ENCODE data around the gene JPH4.
"Not testable (repeated sequence)": the region's sequence is repeated elsewhere in the genome, so short reads cannot be mapped to it uniquely, and the experiment has no call there.

The JPH4 gene

DNA sequence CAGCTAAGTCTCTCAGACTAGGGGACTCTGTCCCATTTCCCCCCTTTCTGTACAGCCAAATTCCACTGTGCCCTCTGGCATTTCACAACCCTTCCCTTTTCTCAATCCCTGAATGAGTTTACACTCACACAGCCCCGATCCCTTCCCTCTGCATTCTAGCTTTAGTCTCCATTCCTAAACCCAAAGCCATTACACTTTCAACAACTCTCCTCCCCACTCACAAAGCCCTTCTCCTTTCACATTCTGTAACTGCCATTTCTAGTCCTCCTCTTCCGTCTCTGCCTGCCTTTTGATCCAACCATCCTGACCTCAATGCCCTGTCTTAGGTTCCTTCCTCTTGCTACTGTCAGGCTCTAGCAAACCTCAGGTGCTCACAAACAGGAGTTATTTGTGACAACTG lies 30.7 kb downstream of the JPH4 start:
- no peak for DNase-seq (ENCODE audit: low read depth)

DNA sequence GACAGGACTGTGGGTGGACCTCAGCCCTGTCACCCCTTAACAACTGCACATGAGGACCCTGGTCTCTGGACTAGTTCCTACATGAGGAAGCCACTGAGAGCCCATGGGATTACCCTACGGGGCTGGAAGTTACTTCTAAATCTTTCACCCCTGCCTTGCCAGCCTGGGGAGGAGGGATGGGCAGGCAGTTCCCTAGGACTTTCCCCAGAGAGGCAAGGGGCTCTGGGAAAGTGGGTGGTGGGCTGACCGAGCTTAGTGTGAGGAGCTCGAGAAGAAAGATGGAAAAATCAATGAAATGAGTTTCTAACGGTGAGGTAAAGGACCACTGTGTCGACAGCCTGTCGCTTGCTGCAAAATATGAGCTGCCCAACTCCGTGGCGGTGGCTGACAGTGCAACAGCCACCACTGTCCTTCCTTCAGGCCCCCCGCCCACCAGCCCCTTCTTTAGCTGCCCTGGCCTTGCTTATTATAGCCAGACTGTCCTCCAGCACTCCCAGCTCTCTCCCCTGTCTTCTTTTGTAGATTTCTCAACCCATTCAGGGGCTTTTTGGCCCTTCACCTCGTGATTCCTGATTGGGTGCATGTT lies 32.0 kb downstream of the JPH4 start:
- no peak for DNase-seq (ENCODE audit: low read depth)

DNA sequence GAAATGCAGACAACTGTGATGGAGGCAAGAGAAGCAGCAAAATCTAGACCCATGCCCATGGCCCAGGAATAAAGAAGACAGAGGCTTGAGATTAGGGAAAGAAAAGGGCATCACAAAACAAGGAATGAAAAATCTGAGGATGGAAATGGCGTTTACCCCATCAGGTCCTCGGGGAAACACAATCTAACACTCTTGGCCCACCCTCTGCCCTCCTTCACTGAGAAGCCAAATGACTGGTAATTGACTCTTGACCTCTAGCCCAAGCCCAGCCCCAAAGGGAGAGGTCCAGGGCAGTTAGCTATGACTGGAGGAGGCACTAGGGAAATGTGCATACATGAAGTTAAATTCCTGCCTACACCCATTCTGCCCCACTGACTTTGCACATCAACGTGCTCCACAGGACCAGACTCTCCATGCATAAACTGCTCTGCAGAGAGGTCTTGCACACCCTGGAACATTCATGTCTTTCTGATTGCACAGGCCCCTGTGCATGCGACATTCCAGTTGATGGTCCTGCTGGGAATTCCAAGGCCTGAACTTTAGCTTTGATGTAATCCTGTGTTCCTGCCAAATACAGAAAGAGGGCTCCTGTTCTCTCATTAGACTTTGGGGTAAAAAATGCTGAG lies 32.7 kb downstream of the JPH4 start:
- DNase-seq (ENCODE audit: low read depth) = no peak

DNA sequence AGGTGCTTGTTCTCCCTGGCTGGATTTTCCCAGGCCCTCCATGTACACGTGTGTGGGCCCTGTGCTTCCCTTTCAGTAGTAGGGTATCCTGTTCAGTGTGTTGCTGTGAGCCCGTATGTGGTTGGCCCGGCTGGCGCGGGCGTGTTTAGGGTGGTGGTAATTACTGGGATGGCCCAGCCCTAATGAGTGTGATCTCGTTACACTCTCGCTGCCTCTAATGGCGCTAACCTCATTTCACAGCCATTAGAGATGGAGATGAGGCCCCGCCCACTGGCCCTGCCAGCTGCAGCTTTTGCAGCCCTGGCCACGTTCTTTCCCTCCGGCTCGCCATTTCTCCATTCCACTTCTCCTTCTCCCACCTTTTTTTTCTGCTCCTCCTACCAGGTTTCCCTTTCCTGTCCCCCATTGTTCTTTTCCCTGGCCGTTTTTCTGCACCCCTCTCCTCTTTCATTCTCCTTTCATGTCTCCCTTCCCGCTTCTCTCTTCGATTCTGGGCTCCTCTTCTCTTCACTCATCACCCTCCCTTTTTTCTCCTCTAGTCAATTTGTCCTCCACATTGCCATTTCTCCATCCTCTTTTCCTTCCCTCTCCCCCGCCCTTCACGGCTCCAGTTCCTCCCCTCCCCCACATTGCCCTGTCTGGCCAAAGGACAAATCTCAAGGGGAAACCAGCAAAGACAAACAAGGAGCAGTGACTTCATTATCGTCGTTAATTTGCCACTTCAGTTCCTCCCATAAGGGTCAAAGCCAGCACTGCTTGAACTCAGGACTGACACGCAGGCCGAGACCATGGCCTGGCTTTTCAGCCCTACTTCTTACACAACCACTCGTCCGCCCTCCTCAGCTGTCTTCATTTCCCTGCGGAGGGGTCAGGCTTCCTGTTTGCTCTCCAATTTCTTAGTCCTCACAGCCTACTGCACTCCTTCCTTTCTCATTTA lies 33.8 kb downstream of the JPH4 start:
- DNase-seq (ENCODE audit: low read depth) = no peak

DNA sequence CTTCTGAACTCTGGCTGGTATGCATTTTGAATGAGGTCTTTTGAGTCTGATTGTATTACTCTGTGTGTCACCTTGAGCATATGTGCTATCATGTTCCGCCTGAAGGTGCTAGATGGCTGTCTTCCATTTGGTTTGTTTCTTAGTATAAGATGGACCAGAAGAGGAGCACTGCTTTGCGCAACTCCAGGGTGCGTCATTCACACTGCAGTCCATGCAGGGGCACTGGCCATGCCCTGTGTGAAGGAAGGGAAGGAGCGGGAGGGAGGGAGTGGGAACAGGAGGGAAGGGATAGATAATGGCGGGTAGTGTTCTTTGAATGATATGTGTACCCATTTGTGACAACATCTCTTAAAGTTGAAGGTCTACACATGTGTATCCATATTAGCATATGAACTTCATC lies 35.2 kb downstream of the JPH4 start:
- DNase-seq (ENCODE audit: low read depth) = no peak

DNA sequence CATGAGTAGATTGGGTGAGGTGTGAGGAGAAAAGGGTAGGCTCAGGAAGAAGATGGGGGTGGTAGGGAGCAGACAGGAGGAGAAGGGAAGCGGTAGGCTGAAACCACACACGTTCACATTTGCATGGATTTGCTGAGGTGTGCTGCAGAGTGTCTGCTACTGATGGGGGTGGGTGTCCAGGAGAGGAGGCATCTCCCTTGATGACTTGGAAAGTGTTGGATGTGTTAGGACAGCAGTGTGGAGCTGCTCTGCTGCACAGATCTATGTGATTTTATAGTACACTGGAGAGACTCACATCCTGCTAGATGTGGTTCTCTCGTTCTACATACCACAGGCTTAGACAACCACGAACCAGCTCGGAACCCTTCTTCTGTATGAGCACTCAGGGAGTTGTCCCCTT lies 36.3 kb downstream of the JPH4 start:
- DNase-seq (ENCODE audit: low read depth) = no peak

DNA sequence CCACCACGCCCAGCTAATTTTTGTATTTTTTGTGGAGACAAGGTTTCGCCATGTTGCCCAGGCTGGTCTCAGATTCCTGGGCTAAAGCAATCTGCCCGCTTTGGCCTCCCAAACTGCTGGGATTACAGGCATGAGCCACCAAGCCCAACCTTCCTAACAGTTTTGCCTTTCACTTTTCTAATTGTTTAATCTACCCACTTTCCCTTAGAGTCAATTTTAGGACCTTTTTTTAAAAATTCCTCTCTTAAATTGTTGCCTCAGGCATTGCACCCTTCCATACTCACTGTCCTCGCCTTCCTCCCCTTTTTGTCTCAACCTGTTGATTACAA lies 38.5 kb downstream of the JPH4 start:
- DNase-seq (ENCODE audit: low read depth) = no peak

DNA sequence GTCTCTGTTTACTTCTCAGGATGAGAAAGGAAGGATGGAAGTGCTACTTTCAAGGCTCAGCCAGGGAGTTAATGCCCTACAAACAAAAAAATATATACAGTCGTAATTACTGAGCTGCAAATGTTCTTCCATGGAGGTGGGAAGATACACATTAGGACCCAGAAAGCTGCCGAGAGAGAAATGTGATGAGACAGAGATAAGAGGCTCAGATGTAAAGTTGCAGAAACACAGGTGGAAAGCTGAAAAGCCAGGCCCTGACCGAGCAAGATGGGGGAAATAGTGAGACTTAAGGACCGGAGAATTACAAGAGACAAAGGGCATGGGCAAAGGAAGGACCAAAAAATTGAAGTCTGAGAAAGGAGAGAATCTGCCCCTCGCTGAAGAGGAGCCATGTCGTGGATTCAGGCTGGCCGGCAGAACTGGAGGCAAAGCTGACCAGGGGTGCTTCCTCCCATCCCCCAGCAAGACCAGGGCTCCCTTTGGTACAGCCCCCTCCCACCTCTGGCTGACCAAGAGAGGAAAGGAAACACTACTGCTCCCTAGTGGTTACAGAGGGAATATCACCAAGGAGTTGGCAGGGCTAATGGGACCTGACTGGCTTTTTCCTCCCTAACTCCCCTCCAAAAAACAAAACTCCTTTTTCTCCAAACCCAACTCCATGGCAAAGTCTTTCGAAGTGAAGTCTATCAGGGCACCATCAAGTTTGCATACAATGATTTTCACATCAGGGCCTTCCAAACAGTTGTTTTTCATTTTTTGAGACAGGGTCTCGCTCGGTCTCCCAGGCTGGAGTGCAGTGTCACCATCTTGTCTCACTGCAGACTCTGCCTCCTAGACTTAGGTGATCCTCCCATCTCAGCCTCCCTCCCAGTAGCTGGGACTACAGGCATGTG lies 39.1 kb downstream of the JPH4 start:
- DNase-seq (ENCODE audit: low read depth) = no peak

DNA sequence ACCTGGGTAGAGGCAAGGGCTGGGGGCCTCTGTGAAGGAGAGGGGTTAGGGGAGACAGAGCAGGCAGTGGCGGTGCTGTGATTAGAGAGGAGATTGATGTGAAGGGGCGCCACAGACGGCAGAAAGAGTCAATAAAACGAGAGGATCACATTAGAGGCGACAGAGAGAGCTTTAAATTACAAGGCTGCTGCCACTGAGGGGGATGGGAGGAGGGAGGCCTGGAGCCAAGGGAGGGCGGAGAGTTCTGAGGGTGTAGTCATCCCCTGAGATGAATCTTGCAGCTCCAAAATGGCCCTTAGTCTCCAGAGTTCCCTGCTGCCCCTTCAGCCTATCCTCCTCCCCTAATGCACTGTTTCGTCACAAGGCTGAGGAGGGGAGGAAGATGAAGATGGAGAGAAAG lies 39.8 kb downstream of the JPH4 start:
- DNase-seq (ENCODE audit: low read depth) = no peak

DNA sequence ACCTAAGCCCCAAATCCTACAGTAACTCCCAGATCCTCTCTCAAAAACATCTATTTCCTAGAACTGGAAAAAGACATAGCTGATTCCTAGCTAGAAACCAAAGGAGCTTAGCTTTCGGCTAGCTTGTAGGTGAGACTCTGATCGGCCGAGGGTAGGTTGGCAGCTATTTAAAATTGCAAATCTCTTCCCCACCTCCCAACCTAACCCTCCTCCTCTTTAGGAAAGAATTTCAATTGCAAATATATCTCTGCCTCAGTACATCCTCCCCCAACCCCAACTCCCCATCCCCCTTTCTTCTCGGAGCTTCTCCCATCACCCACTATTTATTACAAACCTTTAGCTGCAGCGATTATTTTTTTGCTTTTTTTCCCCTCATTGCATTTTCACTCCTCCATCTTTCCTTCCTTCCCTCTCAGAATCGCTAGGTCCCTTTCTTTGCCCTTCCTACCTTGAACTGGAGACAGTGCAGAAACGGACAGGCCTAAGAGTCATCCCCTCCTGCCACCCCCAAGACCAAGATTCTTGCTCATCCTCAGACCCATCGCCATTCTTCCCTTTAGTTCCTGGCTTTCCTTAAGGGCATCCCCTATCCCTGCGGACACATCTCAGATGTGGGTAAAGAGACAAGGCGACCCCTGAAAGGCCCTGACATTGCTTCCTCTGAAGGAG lies 40.4 kb downstream of the JPH4 start:
- DNase-seq (ENCODE audit: low read depth) = no peak

DNA sequence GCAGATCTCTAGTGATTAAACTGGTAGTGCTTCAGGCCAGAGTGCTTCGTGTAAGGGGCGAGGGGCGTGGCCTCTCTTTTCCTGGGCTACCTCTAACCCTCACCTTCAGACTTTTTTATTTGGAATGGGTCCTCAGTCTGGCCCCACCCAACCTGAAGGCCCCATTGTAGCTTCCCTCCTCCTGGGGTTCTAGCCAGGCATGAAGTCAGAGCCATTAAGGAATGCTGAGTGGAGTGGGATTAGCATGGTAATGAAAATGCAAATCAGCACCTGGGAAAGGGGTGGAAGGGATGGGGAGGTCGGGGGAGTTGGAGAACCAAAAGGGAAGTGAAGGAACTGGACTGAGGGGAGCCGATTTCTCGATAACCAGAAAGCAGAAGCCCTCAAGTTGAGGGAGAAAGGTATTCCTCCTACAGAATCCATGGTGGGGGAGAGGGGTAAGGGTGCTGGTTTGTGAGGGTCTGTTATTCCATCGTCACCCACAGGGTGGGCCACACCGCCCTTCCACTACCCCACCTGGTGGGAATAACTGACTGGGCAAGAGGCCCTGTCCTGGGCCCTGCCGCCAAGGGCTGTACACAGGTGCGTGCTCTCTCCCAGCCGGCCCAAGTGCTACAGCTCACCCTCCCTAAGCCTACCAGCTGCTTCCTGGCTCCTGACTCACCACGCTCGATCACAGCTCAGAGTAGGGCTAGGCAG lies 41.1 kb downstream of the JPH4 start:
- no peak for DNase-seq (ENCODE audit: low read depth)

DNA sequence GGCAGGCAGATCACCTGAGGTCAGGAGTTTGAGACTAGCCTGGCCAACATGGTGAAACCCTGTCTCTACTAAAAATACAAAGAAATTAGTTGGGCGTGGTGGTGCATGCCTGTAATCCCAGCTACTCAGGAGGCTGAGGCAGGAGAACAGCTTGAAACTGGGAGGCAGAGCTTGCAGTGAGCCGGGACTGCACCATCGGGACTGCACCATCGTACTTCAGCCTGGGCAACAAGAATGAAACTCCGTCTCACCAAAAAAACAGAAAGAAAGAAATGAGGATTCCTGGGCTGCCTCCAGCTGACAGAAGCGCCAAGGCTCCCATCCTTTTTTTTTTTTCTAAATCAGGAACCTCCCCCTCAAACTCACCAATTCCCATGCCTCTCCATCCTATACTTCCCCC lies 41.7 kb downstream of the JPH4 start:
- not testable (repeated sequence) for DNase-seq (ENCODE audit: low read depth)

DNA sequence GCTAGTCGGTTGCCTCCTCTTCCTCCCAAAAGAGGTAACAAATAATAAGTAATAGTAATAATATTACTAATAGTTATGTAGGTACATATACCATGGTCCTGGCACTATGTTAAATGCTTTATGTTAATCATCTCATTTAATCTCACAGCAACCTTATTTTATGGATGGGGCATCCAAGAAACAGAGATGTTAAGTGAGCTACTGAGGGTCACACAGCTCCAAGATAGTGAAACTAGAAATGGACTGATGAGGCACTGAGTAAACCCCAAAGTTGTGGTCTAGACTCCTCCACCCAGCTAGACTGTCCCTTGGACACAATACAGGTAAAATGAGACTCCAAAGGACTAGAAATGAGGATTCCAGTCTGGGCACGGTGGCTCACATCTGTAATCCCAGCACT lies 42.1 kb downstream of the JPH4 start:
- no peak for DNase-seq (ENCODE audit: low read depth)

DNA sequence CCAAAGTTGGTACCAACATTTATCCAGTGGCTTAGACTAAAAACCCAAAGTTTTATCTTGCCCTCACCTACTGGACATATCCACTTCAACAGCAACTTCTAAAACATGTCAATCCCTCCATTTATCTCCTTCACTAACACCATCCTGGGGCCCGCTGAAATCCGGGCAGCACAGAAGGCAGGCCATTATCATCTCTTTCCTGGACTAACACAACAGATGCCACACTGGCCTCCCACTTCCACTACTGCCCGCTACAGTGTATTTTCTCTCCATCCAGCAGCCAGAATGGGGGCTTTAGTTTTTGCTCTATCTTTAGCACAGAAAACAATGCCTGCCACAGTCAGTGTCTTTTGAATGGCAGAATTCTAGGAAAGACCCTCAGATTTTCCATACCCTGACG lies 42.6 kb downstream of the JPH4 start:
- no peak for DNase-seq (ENCODE audit: low read depth)

DNA sequence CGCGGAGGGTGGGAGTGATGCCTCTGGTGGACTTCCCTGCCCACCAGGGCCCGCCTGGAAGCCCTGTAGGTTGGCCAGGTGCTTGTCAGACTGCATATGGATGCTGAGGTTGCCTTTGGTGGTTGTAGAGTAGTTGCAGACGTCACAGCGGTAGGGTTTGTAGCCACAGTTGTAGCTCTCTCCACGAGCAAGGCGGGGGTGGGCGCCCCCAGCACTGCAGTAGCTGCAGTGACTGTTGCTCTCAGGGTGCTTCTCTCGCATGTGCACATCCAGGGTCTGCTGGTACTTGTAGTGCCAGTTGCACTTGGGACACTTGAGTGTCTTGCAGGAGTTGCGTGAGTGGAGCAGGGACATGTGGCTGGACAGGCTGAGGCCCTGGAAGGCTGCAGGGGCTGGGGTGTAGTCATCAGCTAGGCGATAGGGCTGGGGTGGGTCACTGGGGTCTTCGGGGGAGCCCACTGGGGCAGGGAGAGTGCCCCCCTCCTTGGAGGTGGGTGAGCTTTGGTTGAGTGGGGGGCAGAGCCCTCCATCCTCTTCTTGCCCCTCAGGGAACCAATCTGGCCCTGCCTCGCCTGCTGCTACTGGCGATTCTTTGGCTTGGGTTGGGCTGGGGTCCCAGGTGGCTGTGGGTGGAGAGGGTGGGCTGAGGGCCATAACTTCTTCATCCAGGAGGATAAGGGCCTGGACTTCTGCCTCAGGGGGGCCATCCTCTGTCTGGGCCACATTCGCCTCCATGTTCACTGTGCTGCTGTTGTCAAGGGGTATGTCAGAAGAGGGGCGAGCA lies 44.7 kb downstream of the JPH4 start:
- DNase-seq (ENCODE audit: low read depth) = no peak

DNA sequence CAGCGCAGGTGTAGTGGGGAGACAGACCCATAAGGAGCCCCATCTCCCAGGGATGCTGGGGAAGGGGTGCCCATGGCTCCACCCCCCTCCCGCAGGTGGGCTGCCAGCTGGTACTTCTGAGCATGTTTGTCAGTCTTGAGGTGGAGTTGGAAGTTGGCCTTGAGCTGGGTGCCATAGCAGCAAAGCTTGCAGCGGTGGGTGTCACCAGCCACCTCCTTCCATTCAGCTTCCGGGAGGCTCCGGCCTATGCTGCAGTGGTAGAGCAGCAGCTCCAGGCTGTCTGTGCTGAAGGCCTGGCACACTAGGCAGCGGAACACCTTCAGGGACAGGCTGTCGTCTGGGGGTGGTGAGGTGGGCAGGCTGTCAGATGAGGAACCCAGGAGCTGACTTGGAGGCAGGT lies 45.9 kb downstream of the JPH4 start:
- DNase-seq (ENCODE audit: low read depth) = no peak

DNA sequence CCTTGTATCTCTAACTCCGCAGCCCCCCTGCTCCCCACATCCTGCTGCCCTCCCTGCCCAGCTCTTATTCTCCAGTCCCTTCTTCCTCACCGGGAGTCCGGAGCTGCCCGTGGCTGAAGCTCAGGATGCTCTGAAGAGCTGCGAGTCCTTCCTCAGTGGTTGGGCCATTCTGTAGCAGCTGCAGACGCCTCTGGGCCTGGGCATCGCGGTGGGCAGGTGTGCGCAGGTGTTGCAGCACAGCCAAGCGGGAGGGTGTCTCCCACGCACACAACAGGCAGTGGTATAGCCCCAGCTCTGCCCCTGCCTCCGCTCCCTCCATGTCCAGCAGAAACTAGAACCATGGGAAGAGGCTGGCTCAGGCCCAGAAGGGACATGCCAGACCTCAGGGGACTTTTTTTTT lies 47.2 kb downstream of the JPH4 start:
- no peak for DNase-seq (ENCODE audit: low read depth)

DNA sequence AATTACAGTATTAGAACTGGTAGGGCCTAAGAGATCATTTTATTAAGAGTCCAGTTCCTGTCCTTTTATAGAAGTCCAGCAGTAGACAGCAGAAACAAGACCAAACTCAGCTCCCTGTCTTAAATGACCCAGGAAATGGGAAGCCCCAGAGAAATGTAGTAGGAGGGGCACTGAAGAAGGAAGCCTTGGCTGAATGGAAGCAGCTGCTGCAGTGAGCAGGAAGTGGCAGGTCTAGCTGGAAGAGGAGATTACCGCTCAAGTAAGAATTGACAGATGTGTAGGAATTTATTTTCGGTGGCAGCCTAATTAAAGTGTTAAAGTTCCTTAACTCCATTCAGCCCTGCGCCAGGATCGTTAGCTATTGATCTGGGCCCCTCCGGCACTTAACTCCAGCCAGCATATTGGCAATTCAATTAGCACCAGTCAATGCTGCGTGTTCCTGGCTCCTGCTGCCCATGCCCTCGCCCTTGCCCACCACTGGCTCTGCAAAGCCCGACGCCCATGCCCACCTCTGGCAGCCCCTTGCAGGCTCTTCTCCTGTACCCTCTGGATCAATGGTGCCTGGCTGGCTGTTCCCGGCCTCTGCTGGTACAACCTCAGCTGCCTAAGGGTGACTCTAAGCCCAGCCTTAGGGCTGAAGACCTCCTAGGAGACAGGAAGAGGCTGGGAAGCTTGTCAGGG lies 48.1 kb downstream of the JPH4 start:
- no peak for DNase-seq (ENCODE audit: low read depth)

DNA sequence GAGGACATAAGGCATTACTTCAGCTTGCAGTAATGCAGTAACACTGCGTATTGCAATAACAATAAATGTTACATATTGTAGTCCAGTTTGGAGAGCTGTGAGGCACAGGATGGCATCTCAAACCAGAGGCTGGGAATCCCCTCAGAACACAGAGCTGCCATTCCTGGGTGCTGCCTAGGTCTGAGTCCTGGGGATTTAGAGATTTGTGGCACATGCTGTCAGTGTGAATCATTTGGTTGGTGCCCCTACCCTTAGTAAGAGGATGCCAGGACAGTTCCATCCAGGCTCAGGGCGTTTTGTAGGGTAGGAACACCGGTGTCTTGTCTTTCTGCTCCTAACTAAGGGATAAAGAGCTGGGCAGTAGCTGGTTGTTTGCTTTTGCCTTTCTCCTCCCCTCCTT lies 49.6 kb downstream of the JPH4 start:
- no peak for DNase-seq (ENCODE audit: low read depth)

DNA sequence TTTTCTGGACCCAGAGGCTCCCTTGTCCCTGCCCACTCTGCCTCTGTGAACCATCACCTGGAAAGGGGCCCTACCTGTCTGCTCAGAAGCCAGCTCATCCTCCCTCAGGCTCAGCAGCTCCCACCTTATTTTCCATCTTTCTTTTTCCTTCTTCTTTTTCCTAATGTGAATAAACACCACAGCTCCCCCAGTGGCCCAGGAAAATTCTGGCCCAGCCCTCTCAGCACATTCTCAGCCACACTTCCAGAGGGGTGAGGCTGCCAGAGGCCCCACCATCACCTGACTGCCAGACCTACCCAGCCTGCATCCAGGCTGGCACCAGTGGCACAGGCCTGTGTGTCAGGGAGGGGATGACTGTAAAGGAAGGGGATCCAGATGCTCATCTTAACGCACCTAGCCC lies 50.0 kb downstream of the JPH4 start:
- no peak for DNase-seq (ENCODE audit: low read depth)
